HEK293 (cell line): ENCODE data around the gene HMGB3.

ENCODE experiments used
- CTCF ChIA-PET: fragments of 350-600 bp; formaldehyde crosslinking; extraction: SDS; loops from one replicate; lab custom pipeline; 2021; ENCODE audit warnings: antibody characterized with exemption; lab: Yijun Ruan, JAX
- POLR2A ChIA-PET: fragments of 300-600 bp; formaldehyde crosslinking; extraction: SDS; loops from one replicate; lab custom pipeline; 2020; ENCODE audit warnings: antibody characterized with exemption, inconsistent platforms; lab: Yijun Ruan, JAX
- H3K27ac ChIP-seq: fragments of 200-500 bp; sonication (Bioruptor generic); 2 replicates; pipeline ENCODE4 v1.5.1; 2014; ENCODE audit warnings: low read depth, low read length, control low read depth, inconsistent platforms; ENCODE audit errors: extremely low read depth
- H3K36me3 ChIP-seq, 2 experiments: fragments of 200-500 bp in 1 of 2; sonication (Bioruptor generic) in 1 of 2; 1 replicate in 1 of 2; 2 replicates in 1 of 2; pipeline ENCODE4 v1.5.1; 2014 to 2017; ENCODE audit warnings: inconsistent platforms in 2 of 2, low read length in 2 of 2; ENCODE audit not compliant: control insufficient read depth in 2 of 2, insufficient read depth in 1 of 2
- H3K4me1 ChIP-seq: fragments of 200-500 bp; sonication (Bioruptor generic); 2 replicates; pipeline ENCODE4 v1.5.1; 2014; ENCODE audit warnings: mild to moderate bottlenecking, low read length, inconsistent platforms; ENCODE audit not compliant: control insufficient read depth, insufficient read depth
- H3K4me3 ChIP-seq: 2 replicates; pipeline ENCODE4 v1.5.1; 2011; ENCODE audit warnings: low read depth, mild to moderate bottlenecking, control low read depth, low read length, moderate library complexity
- H3K9me3 ChIP-seq: fragments of 200-500 bp; sonication (Bioruptor generic); 2 replicates; pipeline ENCODE4 v1.5.1; 2014; ENCODE audit warnings: low read depth, low read length, inconsistent platforms; ENCODE audit not compliant: control insufficient read depth, insufficient read depth
- ATF2 ChIP-seq: fragments of 450-650 bp; formaldehyde crosslinking; IDR thresholded peaks from 2 replicates; pipeline ENCODE4 v1.5.1; 2016; ENCODE audit warnings: missing biosample characterization, missing genetic modification characterization, low read depth
- EGR2 ChIP-seq: fragments of 450-650 bp; formaldehyde crosslinking; IDR thresholded peaks from 2 replicates; pipeline ENCODE4 v1.5.1; 2016; ENCODE audit warnings: low read depth, missing biosample characterization, missing genetic modification characterization
- FEZF1 ChIP-seq: fragments of 450-650 bp; formaldehyde crosslinking; IDR thresholded peaks from 2 replicates; pipeline ENCODE4 v1.5.1; 2016; ENCODE audit warnings: missing biosample characterization, missing genetic modification characterization
- GLIS1 ChIP-seq: fragments of 450-650 bp; formaldehyde crosslinking; IDR thresholded peaks from 2 replicates; pipeline ENCODE4 v1.5.1; 2016; ENCODE audit warnings: missing biosample characterization, missing genetic modification characterization
- HOXA7 ChIP-seq: sonication (generic); formaldehyde crosslinking; IDR thresholded peaks from 2 replicates; pipeline ENCODE4 v1.8.1; 2022; ENCODE audit warnings: missing genetic modification reagents, borderline replicate concordance
- TRIM28 ChIP-seq: IDR thresholded peaks from 2 replicates; pipeline ENCODE4 v1.6.1; 2011; ENCODE audit warnings: low read length, control low read depth, borderline replicate concordance
- WT1 ChIP-seq: fragments of 450-650 bp; formaldehyde crosslinking; IDR thresholded peaks from 2 replicates; pipeline ENCODE4 v1.5.1; 2016; ENCODE audit warnings: missing biosample characterization, missing genetic modification characterization
- YY2 ChIP-seq: fragments of 450-650 bp; formaldehyde crosslinking; IDR thresholded peaks from 2 replicates; pipeline ENCODE4 v1.5.1; 2016; ENCODE audit warnings: missing biosample characterization, missing genetic modification characterization
- ZEB2 ChIP-seq: fragments of 450-650 bp; formaldehyde crosslinking; IDR thresholded peaks from 2 replicates; pipeline ENCODE4 v1.5.1; 2016; ENCODE audit warnings: missing biosample characterization, missing genetic modification characterization
- ZFHX2 ChIP-seq: fragments of 450-650 bp; formaldehyde crosslinking; conservative IDR thresholded peaks from 2 replicates; pipeline ENCODE4 v1.5.1; 2016; ENCODE audit warnings: missing biosample characterization, missing genetic modification characterization
- ZFP41 ChIP-seq: fragments of 450-650 bp; formaldehyde crosslinking; IDR thresholded peaks from 2 replicates; pipeline ENCODE4 v1.5.1; 2016; ENCODE audit warnings: missing biosample characterization, missing genetic modification characterization, borderline replicate concordance
- ZNF121 ChIP-seq: fragments of 450-650 bp; formaldehyde crosslinking; IDR thresholded peaks from 2 replicates; pipeline ENCODE4 v1.5.1; 2016; ENCODE audit warnings: missing biosample characterization, missing genetic modification characterization
- ZNF132 ChIP-seq: fragments of 450-650 bp; formaldehyde crosslinking; IDR thresholded peaks from 2 replicates; pipeline ENCODE4 v1.5.1; 2017; ENCODE audit warnings: missing biosample characterization, missing genetic modification characterization, borderline replicate concordance
- ZNF157 ChIP-seq: fragments of 450-650 bp; formaldehyde crosslinking; IDR thresholded peaks from 2 replicates; pipeline ENCODE4 v1.5.1; 2016; ENCODE audit warnings: missing biosample characterization, missing genetic modification characterization
- ZNF174 ChIP-seq: fragments of 450-650 bp; formaldehyde crosslinking; IDR thresholded peaks from 2 replicates; pipeline ENCODE4 v1.5.0; 2017; ENCODE audit warnings: missing biosample characterization, mild to moderate bottlenecking, missing genetic modification characterization
- ZNF202 ChIP-seq: fragments of 450-650 bp; formaldehyde crosslinking; IDR thresholded peaks from 2 replicates; pipeline ENCODE4 v1.5.1; 2016; ENCODE audit warnings: missing biosample characterization, missing genetic modification characterization, borderline replicate concordance
- ZNF350 ChIP-seq: fragments of 450-650 bp; formaldehyde crosslinking; IDR thresholded peaks from 2 replicates; pipeline ENCODE4 v1.5.0; 2017; ENCODE audit warnings: missing biosample characterization, mild to moderate bottlenecking, missing genetic modification characterization
- ZNF366 ChIP-seq: fragments of 450-650 bp; formaldehyde crosslinking; conservative IDR thresholded peaks from 2 replicates; pipeline ENCODE4 v1.5.1; 2016; ENCODE audit warnings: missing biosample characterization, missing genetic modification characterization
- ZNF398 ChIP-seq: fragments of 450-650 bp; formaldehyde crosslinking; IDR thresholded peaks from 2 replicates; pipeline ENCODE4 v1.5.1; 2017; ENCODE audit warnings: missing biosample characterization, missing genetic modification characterization
- ZNF626 ChIP-seq: fragments of 450-650 bp; sonication (Bioruptor Pico); formaldehyde crosslinking; IDR thresholded peaks from 2 replicates; pipeline ENCODE4 v1.5.1; 2018; ENCODE audit warnings: missing biosample characterization, missing genetic modification characterization, inconsistent platforms
- ZSCAN30 ChIP-seq: fragments of 450-650 bp; IDR thresholded peaks from 2 replicates; pipeline ENCODE4 v1.5.1; 2018; ENCODE audit warnings: missing biosample characterization, mild to moderate bottlenecking, missing genetic modification characterization, moderate library complexity
- TF ChIP-seq, protein P1 (sequence below): fragments of 450-650 bp; formaldehyde crosslinking; IDR thresholded peaks from 2 replicates; pipeline ENCODE4 v1.5.1; 2017; ENCODE audit warnings: missing biosample characterization, missing genetic modification characterization

HMGB3 gene

GRCh38 chrX:150968862-150969720, 14.0 kb upstream of the HMGB3 start (continued):
- TF ChIP-seq ATF2 (tag by site-specific recombination) (no peak), ZNF626 (tag by site-specific recombination) (no peak), ZNF398 (tag by site-specific recombination) (no peak), ZNF174 (tag by site-specific recombination) (no peak), ZNF132 (tag by site-specific recombination) (no peak), ZNF202 (tag by site-specific recombination) (no peak), ZNF121 (no peak), FEZF1 (no peak), ZNF366 (tag by site-specific recombination) (no peak)
- TF ChIP-seq, protein P1, sequence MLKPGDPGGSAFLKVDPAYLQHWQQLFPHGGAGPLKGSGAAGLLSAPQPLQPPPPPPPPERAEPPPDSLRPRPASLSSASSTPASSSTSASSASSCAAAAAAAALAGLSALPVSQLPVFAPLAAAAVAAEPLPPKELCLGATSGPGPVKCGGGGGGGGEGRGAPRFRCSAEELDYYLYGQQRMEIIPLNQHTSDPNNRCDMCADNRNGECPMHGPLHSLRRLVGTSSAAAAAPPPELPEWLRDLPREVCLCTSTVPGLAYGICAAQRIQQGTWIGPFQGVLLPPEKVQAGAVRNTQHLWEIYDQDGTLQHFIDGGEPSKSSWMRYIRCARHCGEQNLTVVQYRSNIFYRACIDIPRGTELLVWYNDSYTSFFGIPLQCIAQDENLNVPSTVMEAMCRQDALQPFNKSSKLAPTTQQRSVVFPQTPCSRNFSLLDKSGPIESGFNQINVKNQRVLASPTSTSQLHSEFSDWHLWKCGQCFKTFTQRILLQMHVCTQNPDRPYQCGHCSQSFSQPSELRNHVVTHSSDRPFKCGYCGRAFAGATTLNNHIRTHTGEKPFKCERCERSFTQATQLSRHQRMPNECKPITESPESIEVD (tag by site-specific recombination), result no peak
- TF ChIP-seq, all 188 proteins: peak for 0

DNA sequence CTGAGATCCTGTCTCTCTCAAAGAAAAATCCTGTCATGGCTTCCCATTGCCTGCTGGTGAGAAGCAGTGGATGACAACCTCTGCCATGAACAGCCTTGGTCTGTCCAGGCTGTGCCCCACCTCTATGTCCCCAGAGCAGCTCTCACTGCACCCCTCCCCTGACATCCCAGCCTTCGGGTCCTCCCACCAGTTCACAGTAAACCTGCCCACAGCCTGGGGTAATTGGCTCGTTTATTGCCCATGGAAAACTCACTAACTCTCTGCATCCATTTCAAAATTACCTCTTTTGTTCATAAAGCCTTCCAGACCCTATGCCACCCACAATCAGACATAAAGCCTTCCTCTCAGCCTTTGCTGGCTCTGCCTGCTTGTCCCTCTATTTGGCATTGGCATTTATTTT, 10.7 kb upstream of the HMGB3 start:
- CTCF ChIA-PET, result no interaction called here
- Histone ChIP-seq H3K36me3 (no peaks in the 10 kb centered on the region), H3K9me3 (no peaks in the 10 kb centered on the region), H3K4me3 (no peak overlapping the region), H3K4me1 (no peaks in the 10 kb centered on the region), H3K27ac (no peak overlapping the region)
- TF ChIP-seq YY2, result no peak
- peak; percentile 72 for TF ChIP-seq ZFHX2 (tag by site-specific recombination)
- peak; percentile 71 for TF ChIP-seq EGR2 (tag by site-specific recombination)
- POLR2A ChIA-PET, result no interaction called here

DNA sequence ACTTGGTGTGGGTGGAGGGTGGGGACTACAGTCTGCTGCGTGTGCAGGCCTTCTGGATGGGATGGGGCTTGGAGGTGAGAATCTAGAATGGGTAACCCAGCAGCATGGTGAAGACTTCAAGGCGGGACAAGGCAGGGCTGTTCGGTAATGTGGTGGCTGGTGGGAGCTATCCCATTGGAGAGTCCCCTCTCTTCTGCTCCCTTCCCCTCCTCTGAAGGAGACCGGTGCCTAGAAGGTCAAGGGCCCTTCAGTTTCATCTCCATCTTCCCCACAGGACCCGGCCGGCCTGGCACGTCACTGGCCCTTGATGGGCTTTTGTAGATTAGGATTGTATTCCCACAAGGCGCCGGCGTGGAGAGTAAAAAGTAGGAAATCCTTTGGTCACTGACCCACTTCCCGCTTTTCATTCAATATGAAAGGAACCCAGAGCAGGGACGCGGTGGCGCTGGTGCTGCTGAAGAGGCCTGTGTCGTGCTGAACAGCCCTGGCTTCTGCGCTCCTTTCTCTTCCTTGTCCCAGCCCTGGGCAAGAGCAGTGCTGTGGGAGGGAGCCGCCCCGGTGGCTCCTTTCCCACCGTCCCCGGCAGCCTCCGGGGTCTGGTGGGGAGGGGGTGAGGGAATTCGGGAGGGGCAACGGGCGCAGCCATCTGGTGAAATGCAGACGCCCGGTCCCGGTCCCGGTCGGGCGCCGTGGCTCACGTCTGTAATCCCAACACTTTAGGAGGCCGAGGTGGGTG, 7.3 kb upstream of the HMGB3 start:
- Histone ChIP-seq H3K27ac (no peak overlapping the region), H3K9me3 (no peaks in the 10 kb centered on the region), H3K4me3 (no peak overlapping the region), H3K36me3 (no peaks in the 10 kb centered on the region), H3K4me1 (no peaks in the 10 kb centered on the region)
- ChIA-PET CTCF (no interaction called here), POLR2A (no interaction called here)
- TF ChIP-seq TRIM28 (no peak), ZNF366 (tag by site-specific recombination) (no peak), ZSCAN30 (tag by site-specific recombination) (no peak), ZNF157 (tag by site-specific recombination) (no peak), HOXA7 (no peak), ZEB2 (tag by site-specific recombination) (no peak), ZFP41 (no peak), ZNF350 (no peak), WT1 (tag by site-specific recombination) (no peak), GLIS1 (tag by site-specific recombination) (no peak)
